HEK293T (cell line): ENCODE measurements around the gene TLE3.
"Not testable (repeated sequence)": the region's sequence is repeated elsewhere in the genome, so short reads cannot be mapped to it uniquely, and the experiment has no call there.

Source experiments
- CTCF ChIA-PET: fragments of 350-600 bp; formaldehyde crosslinking; extraction: SDS; loops from one replicate; lab custom pipeline; 2021; ENCODE audit warnings: antibody characterized with exemption, inconsistent platforms; lab: Yijun Ruan, JAX
- POLR2A ChIA-PET: fragments of 350-600 bp; formaldehyde crosslinking; extraction: SDS; loops from one replicate; lab custom pipeline; 2020; ENCODE audit warnings: antibody characterized with exemption, inconsistent platforms; lab: Yijun Ruan, JAX
- DNase-seq: peaks from one replicate; pipeline ENCODE4 v3.0.0; 2012; ENCODE audit warnings: mixed read lengths; ENCODE audit errors: extremely low spot score
- ARNT ChIP-seq: fragments of 450-650 bp; IDR thresholded peaks from 2 replicates; pipeline ENCODE4 v1.6.1; 2017; ENCODE audit warnings: mild to moderate bottlenecking
- BHLHE40 ChIP-seq: fragments of 450-650 bp; IDR thresholded peaks from 2 replicates; pipeline ENCODE4 v1.6.1; 2016; ENCODE audit warnings: mild to moderate bottlenecking, moderate library complexity, borderline replicate concordance
- CTBP1 ChIP-seq: fragments of 450-650 bp; IDR thresholded peaks from 2 replicates; pipeline ENCODE4 v1.6.1; 2016; ENCODE audit warnings: borderline replicate concordance
- ELF4 ChIP-seq: fragments of 450-650 bp; IDR thresholded peaks from 2 replicates; pipeline ENCODE4 v1.6.1; 2017; ENCODE audit warnings: antibody characterized with exemption
- FOXA1 ChIP-seq: fragments of 450-650 bp; IDR thresholded peaks from 2 replicates; pipeline ENCODE4 v1.6.1; 2016; ENCODE audit warnings: mild to moderate bottlenecking
- FOXK2 ChIP-seq: fragments of 450-650 bp; IDR thresholded peaks from 2 replicates; pipeline ENCODE4 v1.6.1; 2016; ENCODE audit warnings: mild to moderate bottlenecking
- FOXM1 ChIP-seq: fragments of 450-650 bp; IDR thresholded peaks from 2 replicates; pipeline ENCODE4 v1.6.1; 2017; ENCODE audit warnings: mild to moderate bottlenecking, borderline replicate concordance
- HDGF ChIP-seq: fragments of 450-650 bp; IDR thresholded peaks from 2 replicates; pipeline ENCODE4 v1.6.1; 2017; ENCODE audit warnings: antibody characterized with exemption, borderline replicate concordance
- L3MBTL2 ChIP-seq: fragments of 450-650 bp; conservative IDR thresholded peaks from 2 replicates; pipeline ENCODE4 v1.6.1; 2016; ENCODE audit warnings: mild to moderate bottlenecking
- LEF1 ChIP-seq: fragments of 450-650 bp; IDR thresholded peaks from 2 replicates; pipeline ENCODE4 v1.6.1; 2017; ENCODE audit warnings: mild to moderate bottlenecking, borderline replicate concordance
- NFRKB ChIP-seq: fragments of 450-650 bp; IDR thresholded peaks from 2 replicates; pipeline ENCODE4 v1.6.1; 2016; ENCODE audit warnings: mild to moderate bottlenecking, moderate library complexity
- SP1 ChIP-seq: fragments of 450-650 bp; IDR thresholded peaks from 2 replicates; pipeline ENCODE4 v1.6.1; 2017
- SUZ12 ChIP-seq: fragments of 450-650 bp; IDR thresholded peaks from 2 replicates; pipeline ENCODE4 v1.6.1; 2016; ENCODE audit warnings: mild to moderate bottlenecking
- TARDBP ChIP-seq: fragments of 450-650 bp; IDR thresholded peaks from 2 replicates; pipeline ENCODE4 v1.6.1; 2016
- ZNF384 ChIP-seq: fragments of 450-650 bp; IDR thresholded peaks from 2 replicates; pipeline ENCODE4 v1.6.1; 2016
- TF ChIP-seq, protein P1 (sequence below): fragments of 450-650 bp; IDR thresholded peaks from 2 replicates; pipeline ENCODE4 v1.6.1; 2016

TLE3 gene

DNA sequence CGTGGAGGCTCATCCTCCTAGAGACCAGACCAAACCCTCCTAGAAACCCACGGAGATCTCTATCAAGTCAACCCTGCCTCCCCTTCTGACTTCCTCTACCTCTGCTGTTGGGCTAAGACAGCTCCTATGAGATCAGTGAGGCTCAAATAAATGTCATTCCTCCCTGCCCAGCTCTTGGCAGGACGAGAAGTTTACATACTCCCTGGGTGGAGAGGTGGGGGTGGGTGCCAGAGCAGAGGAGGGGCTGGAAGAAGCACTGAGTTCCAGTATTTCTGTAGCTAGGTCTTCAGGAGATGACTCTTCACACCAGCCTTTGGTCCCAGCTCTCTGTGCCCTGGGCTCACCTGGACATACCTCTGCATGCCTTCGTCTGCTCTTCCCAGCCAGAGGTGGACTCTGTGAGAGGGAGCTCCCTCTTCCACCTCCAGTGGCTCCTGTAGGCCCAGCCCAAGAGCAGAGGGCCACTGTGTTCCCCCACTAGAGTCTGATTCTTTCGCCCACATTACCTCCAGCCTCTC is 42.4 kb upstream of the TLE3 start:
- TF ChIP-seq, protein P1, sequence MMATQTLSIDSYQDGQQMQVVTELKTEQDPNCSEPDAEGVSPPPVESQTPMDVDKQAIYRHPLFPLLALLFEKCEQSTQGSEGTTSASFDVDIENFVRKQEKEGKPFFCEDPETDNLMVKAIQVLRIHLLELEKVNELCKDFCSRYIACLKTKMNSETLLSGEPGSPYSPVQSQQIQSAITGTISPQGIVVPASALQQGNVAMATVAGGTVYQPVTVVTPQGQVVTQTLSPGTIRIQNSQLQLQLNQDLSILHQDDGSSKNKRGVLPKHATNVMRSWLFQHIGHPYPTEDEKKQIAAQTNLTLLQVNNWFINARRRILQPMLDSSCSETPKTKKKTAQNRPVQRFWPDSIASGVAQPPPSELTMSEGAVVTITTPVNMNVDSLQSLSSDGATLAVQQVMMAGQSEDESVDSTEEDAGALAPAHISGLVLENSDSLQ, result no peak
- no peak for TF ChIP-seq HDGF
- no peak for DNase-seq
- POLR2A ChIA-PET, result no interaction called here
- CTCF ChIA-PET, result interaction anchor here (1.1 to 1.4 kb wide), 3 partner anchors 8 to 44 kb away, joined by 3 to 5 read pairs (median 4); no protein-coding TSS in a partner anchor

DNA sequence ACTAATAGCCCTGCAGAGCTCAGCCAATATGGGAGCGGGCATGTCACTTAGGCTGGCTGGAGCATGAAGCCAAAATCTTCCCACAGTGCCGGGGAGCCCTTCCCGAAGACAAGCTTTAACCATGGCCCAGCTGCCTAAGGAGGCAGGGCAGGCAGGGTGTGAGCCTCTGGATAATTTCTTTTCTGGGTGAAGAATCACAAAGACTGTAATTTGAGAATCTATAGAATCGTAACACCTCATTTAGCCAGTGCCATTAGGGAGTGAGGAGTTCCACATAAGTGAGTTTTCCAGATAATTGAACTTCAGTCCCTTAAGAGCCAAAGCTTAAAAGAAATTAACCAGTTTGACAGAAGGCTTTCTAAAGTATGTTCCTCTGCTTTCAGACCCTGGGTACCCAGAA is 40.2 kb upstream of the TLE3 start:
- no peak for DNase-seq
- TF ChIP-seq L3MBTL2, result no peak
- TF ChIP-seq SP1, result no peak
- TF ChIP-seq, protein P1, result no peak
- no peak for TF ChIP-seq ARNT
- TF ChIP-seq NFRKB, result no peak
- no peak for TF ChIP-seq TARDBP
- no peak for TF ChIP-seq ELF4
- ChIA-PET POLR2A (interaction anchor here (1.6 kb wide), 1 partner anchor 39 kb away, joined by 4 read pairs; no protein-coding TSS in a partner anchor), CTCF (no interaction called here)

DNA sequence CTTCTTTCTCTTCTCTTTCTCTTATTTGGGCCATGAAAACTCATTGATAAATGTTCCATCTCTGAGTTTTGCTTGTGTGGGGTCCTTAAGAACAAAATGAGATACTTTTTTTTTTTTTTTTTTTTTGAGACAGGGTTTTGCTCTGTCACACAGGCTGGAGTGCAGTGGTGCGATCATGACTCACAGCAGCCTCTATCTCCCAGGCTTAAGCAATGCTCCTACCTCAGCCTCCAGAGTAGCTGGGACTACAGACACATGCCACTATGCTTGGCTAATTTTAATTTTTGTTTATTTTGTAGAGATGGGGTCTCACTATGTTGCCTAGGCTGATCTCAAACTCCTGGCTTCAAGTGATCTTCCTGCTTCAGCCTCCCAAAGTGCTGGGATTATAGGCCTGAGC is 39.3 kb upstream of the TLE3 start:
- TF ChIP-seq ZNF384, result peak; percentile 45; the same call in 1 of the 2 replicates
- POLR2A ChIA-PET, CTCF ChIA-PET, DNase-seq: not testable (repeated sequence)

DNA sequence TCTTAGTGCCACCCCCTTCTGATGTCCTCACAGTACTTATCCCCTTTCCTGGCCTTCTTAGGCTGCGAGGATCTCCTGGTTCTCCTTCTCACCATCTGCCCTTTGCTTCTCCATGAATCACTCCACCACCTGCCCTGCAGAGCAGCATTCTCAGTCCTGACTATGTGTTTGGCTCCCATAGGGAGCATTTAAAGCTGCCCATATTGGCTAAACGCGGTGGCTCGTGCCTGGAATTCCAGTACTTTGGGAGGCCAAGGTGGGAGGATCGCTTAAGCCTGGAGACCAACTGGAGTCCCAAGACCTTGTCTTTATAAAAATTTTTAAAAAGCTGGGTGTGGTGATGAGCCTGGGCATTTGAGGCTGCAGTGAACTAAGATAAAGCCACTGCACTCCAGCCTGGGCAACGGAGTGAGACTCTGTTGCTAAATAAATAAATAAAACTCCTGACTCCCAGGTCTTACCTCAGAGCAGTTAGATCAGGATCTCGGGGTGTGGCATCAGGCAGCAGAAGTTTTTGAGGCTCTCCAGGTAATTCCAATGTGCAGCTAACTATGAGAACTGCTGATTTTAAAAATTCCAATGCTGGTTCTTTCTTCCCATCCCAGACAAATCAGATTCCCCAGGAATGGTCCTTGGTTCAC is 36.2 kb upstream of the TLE3 start:
- no peak for TF ChIP-seq FOXK2
- no peak for TF ChIP-seq CTBP1
- CTCF ChIA-PET, result interaction anchor here (0.7 kb wide), 1 partner anchor 39 kb away, joined by 3 read pairs; no protein-coding TSS in a partner anchor
- POLR2A ChIA-PET, result interaction anchor here (1.7 kb wide), 1 partner anchor 23 kb away, joined by 3 read pairs; no protein-coding TSS in a partner anchor
- DNase-seq, result no peak

DNA sequence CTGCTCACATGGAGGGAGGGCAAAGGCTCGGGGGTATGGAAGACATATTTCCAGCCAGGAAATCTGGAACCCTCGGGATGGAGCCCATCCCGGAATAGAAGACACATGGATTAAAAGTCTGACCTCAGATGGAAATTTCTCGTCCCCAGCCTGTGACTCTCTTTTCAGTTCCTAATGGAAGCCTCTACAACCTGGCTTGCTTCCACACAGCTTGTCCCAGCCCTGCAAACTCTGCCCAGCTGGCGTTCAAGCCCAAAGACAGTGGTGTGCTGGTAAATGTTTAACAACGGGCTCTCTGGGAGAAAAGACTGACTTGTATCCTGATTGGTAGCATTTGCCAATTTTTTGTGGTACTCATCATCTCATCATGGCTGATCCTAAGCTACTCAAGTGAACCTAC is 35.6 kb upstream of the TLE3 start:
- no peak for TF ChIP-seq LEF1
- no peak for TF ChIP-seq FOXK2
- no peak for TF ChIP-seq ELF4
- no peak for TF ChIP-seq SUZ12
- TF ChIP-seq TARDBP, result no peak
- no peak for TF ChIP-seq L3MBTL2
- no peak for DNase-seq
- ChIA-PET POLR2A (interaction anchor here (1.7 kb wide), 1 partner anchor 22 kb away, joined by 3 read pairs; no protein-coding TSS in a partner anchor), CTCF (no interaction called here)

DNA sequence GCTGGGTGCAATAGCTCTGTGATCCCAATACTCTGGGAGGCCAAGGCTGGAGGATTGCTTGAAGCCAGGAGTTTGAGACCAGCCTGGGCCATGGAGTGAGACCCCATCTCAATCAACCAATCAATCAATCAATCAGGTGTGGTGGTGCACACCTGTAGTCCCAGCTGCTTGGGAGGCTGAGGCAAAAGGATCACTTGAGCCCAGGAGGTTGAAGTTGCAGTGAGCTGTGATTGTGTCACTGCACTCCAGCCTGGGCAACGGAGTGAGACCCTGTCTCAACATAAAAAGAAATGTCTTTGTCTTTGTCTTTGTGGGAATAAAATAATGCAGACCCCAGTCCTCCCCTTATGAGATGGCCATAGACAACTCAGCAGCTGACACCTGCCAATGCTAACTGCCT is 34.9 kb upstream of the TLE3 start:
- DNase-seq, result no peak
- ChIA-PET POLR2A (interaction anchor here (0.9 kb wide), 1 partner anchor 12 kb away, joined by 5 read pairs; no protein-coding TSS in a partner anchor), CTCF (interaction anchor here (1.0 kb wide), 1 partner anchor 8 kb away, joined by 5 read pairs; no protein-coding TSS in a partner anchor)
- TF ChIP-seq FOXA1 (no peak), TARDBP (no peak), CTBP1 (no peak), L3MBTL2 (no peak), HDGF (no peak), FOXK2 (no peak), FOXM1 (no peak), ARNT (no peak)
- TF ChIP-seq, protein P1, result no peak

DNA sequence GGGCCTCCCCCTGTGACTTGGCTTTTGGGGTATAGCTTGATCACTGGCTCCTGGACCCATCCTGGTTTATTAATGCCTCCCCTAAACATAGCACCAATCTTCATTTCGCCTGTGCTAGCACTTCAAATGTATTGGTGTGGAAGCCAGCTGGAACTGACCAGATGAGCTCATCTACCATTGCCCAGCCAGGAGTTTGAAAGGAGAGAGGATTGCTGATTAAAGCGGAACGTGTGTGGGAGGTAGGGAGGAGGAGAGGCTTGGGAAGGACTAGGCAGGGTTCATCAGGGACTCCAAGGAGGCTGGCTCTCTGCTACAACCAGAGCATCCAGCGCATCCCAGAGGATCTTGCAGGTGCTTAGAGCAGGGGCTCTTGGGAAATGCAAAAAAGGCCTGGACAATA is 34.4 kb upstream of the TLE3 start:
- ChIA-PET POLR2A (interaction anchor here (0.9 kb wide), 1 partner anchor 11 kb away, joined by 5 read pairs; no protein-coding TSS in a partner anchor), CTCF (interaction anchor here (1.0 kb wide), 1 partner anchor 8 kb away, joined by 5 read pairs; no protein-coding TSS in a partner anchor)
- DNase-seq, result no peak
- TF ChIP-seq, protein P1, result no peak
- no peak for TF ChIP-seq ARNT
- no peak for TF ChIP-seq HDGF
- no peak for TF ChIP-seq L3MBTL2
- no peak for TF ChIP-seq FOXM1
- no peak for TF ChIP-seq SP1
- TF ChIP-seq TARDBP, result no peak
- no peak for TF ChIP-seq CTBP1
- no peak for TF ChIP-seq ZNF384
- TF ChIP-seq NFRKB, result no peak
- TF ChIP-seq BHLHE40, result no peak
- no peak for TF ChIP-seq ELF4
- TF ChIP-seq LEF1, result no peak
- TF ChIP-seq FOXK2, result no peak
- TF ChIP-seq FOXA1, result no peak
